Activated CD8-positive, alpha-beta T cell treated with anti-CD3 and anti-CD28 coated beads, Interleukin-2, amount 10 ng/mL, durations not matched to agents 7 days and 5 days (primary cell): ENCODE data around the gene CFAP57. TPM values are rescaled to one million over a fixed set of nuclear protein-coding genes. Genes with fewer than 3 reads are reported as not detected.
"Not testable (repeated sequence)": the region's sequence is repeated elsewhere in the genome, so short reads cannot be mapped to it uniquely, and the experiment has no call there.

Experiments
- ATAC-seq: fragments of 150-1000 bp; cut with Tn5 transposase; one replicate; pipeline ENCODE4 v1.10.0; 2021; ENCODE audit warnings: moderate library complexity
- CTCF ChIA-PET: fragments of 350-600 bp; sonication (Branson Sonifier 250); formaldehyde crosslinking; loops from one replicate; lab custom pipeline; 2021; ENCODE audit warnings: antibody characterized with exemption; lab: Charles Lee
- POLR2A ChIA-PET: fragments of 350-600 bp; sonication (Branson Sonifier 250); formaldehyde crosslinking; loops from one replicate; lab custom pipeline; 2021; ENCODE audit warnings: antibody characterized with exemption; lab: Charles Lee
- DNase-seq: peaks from one replicate; pipeline ENCODE4 v3.0.0-alpha.2; 2020
- H3K27ac Mint-ChIP-seq: one replicate; pipeline ENCODE4 v1.8.0; 2021; ENCODE audit warnings: mild to moderate bottlenecking, mixed read lengths
- H3K27me3 Mint-ChIP-seq: one replicate; pipeline ENCODE4 v1.8.0; 2021; ENCODE audit warnings: low read depth, mixed read lengths
- H3K36me3 Mint-ChIP-seq: one replicate; pipeline ENCODE4 v1.8.0; 2021; ENCODE audit warnings: low read depth, mixed read lengths
- H3K4me1 Mint-ChIP-seq: one replicate; pipeline ENCODE4 v1.8.0; 2021; ENCODE audit warnings: low read depth, mixed read lengths
- H3K4me3 Mint-ChIP-seq: one replicate; pipeline ENCODE4 v1.8.0; 2021; ENCODE audit warnings: mild to moderate bottlenecking, mixed read lengths
- H3K9me3 Mint-ChIP-seq: one replicate; pipeline ENCODE4 v1.8.0; 2022; ENCODE audit warnings: mixed read lengths; ENCODE audit not compliant: insufficient read depth
- total RNA-seq, 2 experiments: library from RNA; stranded (reverse); gene quantifications; one replicate each; pipeline ENCODE4 v1.2.3, GENCODE V29; 2021

The CFAP57 gene
- total RNA-seq, 2 experiments from 2014 or later: not detected

DNA sequence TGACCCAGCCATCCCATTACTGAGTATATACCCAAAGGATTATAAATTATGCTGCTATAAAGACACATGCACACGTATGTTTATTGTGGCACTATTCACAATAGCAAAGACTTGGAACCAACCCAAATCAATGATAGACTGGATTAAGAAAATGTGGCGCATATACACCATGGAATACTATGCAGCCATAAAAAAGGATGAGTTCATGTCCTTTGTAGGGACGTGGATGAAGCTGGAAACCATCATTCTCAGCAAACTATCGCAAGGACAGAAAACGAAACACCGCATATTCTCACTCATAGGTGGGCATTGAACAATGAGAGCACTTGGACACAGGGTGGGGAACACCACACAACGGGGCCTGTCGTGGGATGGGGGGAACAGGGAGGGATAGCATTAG, 36.1 kb downstream of the CFAP57 start:
- CTCF ChIA-PET, DNase-seq, H3K27me3 Mint-ChIP-seq, H3K4me3 Mint-ChIP-seq, ATAC-seq, H3K9me3 Mint-ChIP-seq, POLR2A ChIA-PET, H3K36me3 Mint-ChIP-seq, H3K27ac Mint-ChIP-seq, H3K4me1 Mint-ChIP-seq: not testable (repeated sequence)

DNA sequence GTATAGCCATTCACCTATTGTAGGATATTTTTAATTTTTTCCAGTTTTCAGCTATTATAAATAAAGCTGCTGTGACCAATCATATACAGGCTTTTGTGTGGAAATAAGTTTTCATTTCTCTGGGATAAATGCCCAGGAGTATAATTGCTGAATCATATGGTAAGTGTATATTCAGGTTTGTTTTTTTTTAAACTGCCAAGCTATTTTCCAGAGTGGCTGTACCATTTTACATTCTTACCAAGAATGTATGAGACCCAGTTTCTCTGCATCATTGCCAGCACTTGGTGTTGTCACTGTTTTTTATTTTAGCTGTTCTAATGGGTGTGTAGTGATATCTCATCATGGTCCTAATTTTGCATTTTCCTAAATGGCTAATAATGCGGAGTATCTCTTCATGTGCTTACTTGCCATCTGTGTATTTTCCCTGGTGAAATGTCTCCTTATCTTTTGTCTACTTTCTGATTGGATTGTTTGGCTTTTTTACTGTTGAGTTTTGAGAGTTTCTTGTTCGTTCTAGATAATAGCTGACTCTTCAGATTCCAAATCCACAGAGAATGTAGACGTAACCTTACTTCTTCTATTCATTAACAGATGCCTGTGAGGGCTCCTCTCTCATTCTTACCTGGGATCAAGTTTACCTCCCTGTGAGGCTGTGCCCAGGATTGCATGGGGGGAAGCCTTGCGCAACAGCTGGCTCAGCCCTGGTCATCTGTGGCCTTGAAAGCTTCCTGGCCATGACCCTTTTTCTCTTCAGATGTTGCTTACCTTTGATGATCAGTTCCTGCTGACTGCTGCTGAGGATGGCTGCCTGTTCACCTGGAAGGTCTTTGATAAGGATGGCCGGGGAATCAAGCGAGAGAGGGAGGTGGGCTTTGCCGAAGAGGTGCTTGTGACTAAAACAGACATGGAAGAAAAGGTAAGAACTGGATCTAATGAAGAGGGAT, 42.6 kb downstream of the CFAP57 start:
- Mint-ChIP-seq H3K27me3 (peaks cover 3% of the 10 kb centered on the region), H3K9me3 (no peaks in the 10 kb centered on the region), H3K4me3 (no peak overlapping the region), H3K4me1 (no peaks in the 10 kb centered on the region), H3K36me3 (no peaks in the 10 kb centered on the region), H3K27ac (no peak overlapping the region)
- DNase-seq (no peak), ATAC-seq (no peak)
- POLR2A ChIA-PET: no interaction called here
- CTCF ChIA-PET: interaction anchor here (0.9 to 2.5 kb wide), 2 partner anchors 12 to 199 kb away, joined by 3 to 13 read pairs; no protein-coding TSS in a partner anchor

DNA sequence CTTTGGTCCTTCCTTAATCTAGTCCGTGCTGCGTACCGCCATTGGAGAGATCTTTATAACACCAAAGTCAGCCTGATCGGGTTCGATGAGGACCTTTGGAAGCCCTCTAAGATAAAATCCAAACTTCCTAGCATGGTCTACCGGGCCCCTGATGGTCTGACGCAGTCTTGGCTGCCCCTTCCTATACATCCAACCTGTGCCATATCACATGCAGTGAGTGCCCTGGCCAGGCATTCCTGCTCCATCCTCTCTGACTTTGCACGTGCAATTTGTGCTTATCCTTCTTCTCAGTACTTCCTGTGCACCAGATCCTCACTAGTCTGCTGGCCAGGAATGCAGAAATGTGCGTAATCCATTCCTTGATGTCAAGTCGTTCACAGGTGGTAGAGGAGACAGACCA, 45.6 kb downstream of the CFAP57 start:
- DNase-seq (no peak), ATAC-seq (no peak)
- H3K36me3 Mint-ChIP-seq: no peaks in the 10 kb centered on the region
- H3K4me1 Mint-ChIP-seq: peaks cover 2% of the 10 kb centered on the region
- H3K27ac Mint-ChIP-seq: no peak overlapping the region
- no peaks in the 10 kb centered on the region for H3K9me3 Mint-ChIP-seq
- CTCF ChIA-PET: no interaction called here
- H3K4me3 Mint-ChIP-seq: no peak overlapping the region
- H3K27me3 Mint-ChIP-seq: peaks cover 6% of the 10 kb centered on the region
- POLR2A ChIA-PET: no interaction called here

DNA sequence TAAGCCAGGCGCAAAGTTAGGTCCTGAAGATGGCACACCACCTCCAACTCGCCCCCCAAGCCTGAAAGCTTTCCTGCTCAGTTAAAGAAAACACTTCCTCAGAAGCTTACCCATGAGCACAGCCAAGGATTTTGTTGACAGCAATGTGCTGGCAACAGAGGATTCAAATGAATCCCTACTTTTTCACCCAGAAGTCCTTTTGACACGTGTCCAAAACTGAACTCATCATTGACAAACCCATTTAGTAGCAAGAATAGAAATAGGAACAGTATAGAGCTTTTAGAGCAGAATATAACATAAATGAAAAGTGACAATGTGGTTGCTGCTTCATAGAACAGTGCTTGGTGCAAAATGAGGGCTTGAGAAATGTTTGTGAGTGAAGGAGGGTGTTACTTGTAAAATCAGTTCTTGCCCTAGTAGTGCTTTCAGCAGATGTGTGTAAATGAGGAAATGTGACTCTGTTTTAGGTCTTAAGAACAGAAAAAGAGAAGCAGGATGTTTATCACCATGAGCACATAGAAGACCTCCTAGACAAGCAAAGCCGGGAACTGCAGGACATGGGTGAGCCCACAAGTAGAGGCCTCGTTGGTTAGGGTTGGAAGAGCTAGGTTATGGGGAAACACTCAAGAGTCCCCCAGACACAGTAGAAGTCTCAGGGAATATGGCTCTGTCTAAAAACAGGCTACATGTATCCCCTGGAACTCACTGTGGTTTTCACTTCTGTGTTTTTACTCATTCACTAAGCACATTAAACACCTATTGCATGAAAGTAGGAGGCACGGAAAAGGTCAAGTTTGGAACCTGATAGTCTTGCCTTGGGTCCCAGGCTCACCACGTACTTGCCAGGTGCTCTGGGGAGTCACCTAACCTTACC, 49.0 kb downstream of the CFAP57 start:
- H3K27ac Mint-ChIP-seq: no peak overlapping the region
- no peak overlapping the region for H3K4me3 Mint-ChIP-seq
- DNase-seq: no peak
- H3K9me3 Mint-ChIP-seq: no peaks in the 10 kb centered on the region
- ATAC-seq: no peak
- ChIA-PET CTCF (interaction anchor here (1.5 kb wide), 1 partner anchor 193 kb away, joined by 3 read pairs; no protein-coding TSS in a partner anchor), POLR2A (interaction anchor here (0.6 kb wide), 1 partner anchor 310 kb away, joined by 3 read pairs; no protein-coding TSS in a partner anchor)
- peaks cover 5% of the 10 kb centered on the region for H3K27me3 Mint-ChIP-seq
- H3K36me3 Mint-ChIP-seq: no peaks in the 10 kb centered on the region
- peaks cover 2% of the 10 kb centered on the region for H3K4me1 Mint-ChIP-seq

DNA sequence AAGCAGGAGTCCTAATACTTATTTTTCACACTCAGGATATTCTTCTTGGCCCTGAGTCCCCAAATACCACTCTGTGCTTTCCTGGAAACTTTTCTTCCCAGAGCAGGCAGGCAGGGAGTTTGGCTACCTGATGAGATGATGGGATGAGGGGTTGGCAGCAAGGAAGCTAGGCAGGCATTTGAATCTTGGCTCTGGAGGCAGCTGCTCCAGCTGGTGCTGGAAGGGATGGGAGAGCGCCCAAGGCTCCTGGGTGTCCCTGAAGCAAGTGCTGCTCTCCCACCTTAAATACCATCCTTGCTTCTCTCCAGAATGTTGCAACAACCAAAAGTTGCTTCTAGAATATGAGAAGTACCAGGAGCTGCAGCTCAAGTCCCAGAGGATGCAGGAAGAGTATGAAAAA, 49.7 kb downstream of the CFAP57 start:
- ChIA-PET POLR2A (interaction anchor here (0.6 kb wide), 1 partner anchor 310 kb away, joined by 3 read pairs; no protein-coding TSS in a partner anchor), CTCF (interaction anchor here (1.5 kb wide), 1 partner anchor 193 kb away, joined by 3 read pairs; no protein-coding TSS in a partner anchor)
- Mint-ChIP-seq H3K36me3 (no peaks in the 10 kb centered on the region), H3K27me3 (peaks cover 5% of the 10 kb centered on the region), H3K4me1 (peaks cover 2% of the 10 kb centered on the region), H3K27ac (no peak overlapping the region), H3K9me3 (no peaks in the 10 kb centered on the region), H3K4me3 (no peak overlapping the region)
- ATAC-seq: no peak
- no peak for DNase-seq

DNA sequence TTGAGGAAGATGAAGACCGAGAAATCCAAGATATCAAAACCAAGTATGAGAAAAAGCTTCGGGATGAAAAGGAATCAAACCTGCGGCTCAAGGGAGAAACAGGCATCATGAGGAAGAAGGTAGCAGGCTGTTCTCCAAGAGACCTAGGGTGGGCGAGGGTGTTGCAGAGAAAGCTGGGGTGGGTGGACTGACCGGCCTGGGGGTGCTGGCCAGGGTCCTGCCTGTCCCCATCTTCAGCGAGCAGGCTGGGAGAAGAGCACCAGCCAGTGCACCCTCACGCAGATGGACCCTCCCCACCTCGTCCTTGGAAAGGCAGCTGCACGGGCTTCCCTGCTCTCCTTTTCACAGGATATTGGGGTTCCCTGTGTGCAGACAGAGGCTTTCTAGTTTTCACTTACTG, 50.7 kb downstream of the CFAP57 start:
- ChIA-PET CTCF (interaction anchor here (2.6 kb wide), 1 partner anchor 192 kb away, joined by 6 read pairs; no protein-coding TSS in a partner anchor), POLR2A (no interaction called here)
- Mint-ChIP-seq H3K9me3 (no peaks in the 10 kb centered on the region), H3K4me3 (no peak overlapping the region), H3K36me3 (no peaks in the 10 kb centered on the region), H3K27me3 (peaks cover 5% of the 10 kb centered on the region), H3K4me1 (peaks cover 2% of the 10 kb centered on the region), H3K27ac (no peak overlapping the region)
- no peak for DNase-seq
- ATAC-seq: no peak

DNA sequence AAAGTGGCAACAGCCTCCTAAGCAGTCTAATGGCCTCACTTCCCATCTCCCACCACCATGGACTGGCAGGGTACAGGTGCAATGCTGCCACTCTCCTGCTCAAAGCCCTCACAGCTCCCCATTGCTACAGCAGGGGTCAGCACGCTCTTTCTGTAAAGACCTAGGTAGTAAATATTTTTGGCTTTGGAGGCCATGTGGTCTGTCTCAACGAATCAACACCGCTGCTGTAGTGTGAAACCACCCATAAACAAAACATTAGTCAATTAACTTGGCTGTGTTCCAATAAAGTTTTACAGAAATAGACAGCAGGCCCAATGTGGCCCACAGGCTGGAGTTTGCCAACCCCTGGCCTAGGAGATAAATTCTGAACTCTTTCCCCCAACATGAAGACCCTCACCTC, 53.0 kb downstream of the CFAP57 start:
- ChIA-PET POLR2A (interaction anchor here (1.5 kb wide), 1 partner anchor 133 kb away, joined by 3 read pairs; no protein-coding TSS in a partner anchor), CTCF (interaction anchor here (2.6 kb wide), 1 partner anchor 190 kb away, joined by 6 read pairs; no protein-coding TSS in a partner anchor)
- ATAC-seq (no peak), DNase-seq (no peak)
- Mint-ChIP-seq H3K27ac (no peak overlapping the region), H3K4me3 (no peak overlapping the region), H3K9me3 (no peaks in the 10 kb centered on the region), H3K4me1 (peaks cover 2% of the 10 kb centered on the region), H3K27me3 (peaks cover 5% of the 10 kb centered on the region), H3K36me3 (no peaks in the 10 kb centered on the region)

DNA sequence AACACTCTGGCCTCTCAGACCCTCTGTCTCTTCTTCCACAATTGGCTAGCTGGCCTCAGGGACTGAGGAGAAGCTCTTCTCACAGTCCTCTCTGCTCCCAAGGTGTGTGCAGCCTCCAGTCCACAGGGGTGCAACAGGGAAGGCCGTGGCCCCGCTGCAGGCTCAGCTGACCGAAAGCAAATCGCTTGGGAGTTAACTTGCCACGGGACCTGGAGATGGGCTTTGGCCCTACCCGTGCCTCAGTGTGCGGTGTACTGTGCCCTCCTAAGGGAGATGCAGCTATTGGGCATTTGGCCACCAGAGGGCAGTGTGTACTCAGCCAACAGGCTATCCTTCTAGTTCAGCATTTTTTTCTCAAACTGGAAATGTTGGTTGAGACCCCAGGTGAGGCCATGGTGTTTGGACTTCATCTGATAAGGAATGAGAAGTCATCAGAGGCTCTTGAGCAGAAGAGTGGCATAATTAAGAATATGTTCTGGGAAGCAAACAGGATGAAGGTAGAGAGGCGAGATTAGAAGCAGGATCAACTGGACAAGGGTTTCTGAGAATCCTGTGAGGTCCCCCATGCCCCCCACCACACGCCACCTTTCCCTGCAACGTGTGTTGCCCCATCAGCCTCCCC, 55.1 kb downstream of the CFAP57 start:
- H3K9me3 Mint-ChIP-seq: no peaks in the 10 kb centered on the region
- H3K4me1 Mint-ChIP-seq: no peaks in the 10 kb centered on the region
- CTCF ChIA-PET: interaction anchor here (0.5 to 2.1 kb wide), 40 partner anchors 8 to 821 kb away, joined by 3 to 85 read pairs (median 4); partner anchors contain the start of genes CDC20, ELOVL1, HYI and KDM4A
- H3K27ac Mint-ChIP-seq: no peak overlapping the region
- DNase-seq (peak; percentile 90), ATAC-seq (peak; percentile 87)
- H3K27me3 Mint-ChIP-seq: peaks cover 2% of the 10 kb centered on the region
- H3K4me3 Mint-ChIP-seq: no peak overlapping the region
- no peaks in the 10 kb centered on the region for H3K36me3 Mint-ChIP-seq
- POLR2A ChIA-PET: interaction anchor here (0.6 to 1.2 kb wide), 3 partner anchors 127 to 161 kb away, joined by 3 to 5 read pairs (median 3); partner anchors contain the start of gene CDC20

DNA sequence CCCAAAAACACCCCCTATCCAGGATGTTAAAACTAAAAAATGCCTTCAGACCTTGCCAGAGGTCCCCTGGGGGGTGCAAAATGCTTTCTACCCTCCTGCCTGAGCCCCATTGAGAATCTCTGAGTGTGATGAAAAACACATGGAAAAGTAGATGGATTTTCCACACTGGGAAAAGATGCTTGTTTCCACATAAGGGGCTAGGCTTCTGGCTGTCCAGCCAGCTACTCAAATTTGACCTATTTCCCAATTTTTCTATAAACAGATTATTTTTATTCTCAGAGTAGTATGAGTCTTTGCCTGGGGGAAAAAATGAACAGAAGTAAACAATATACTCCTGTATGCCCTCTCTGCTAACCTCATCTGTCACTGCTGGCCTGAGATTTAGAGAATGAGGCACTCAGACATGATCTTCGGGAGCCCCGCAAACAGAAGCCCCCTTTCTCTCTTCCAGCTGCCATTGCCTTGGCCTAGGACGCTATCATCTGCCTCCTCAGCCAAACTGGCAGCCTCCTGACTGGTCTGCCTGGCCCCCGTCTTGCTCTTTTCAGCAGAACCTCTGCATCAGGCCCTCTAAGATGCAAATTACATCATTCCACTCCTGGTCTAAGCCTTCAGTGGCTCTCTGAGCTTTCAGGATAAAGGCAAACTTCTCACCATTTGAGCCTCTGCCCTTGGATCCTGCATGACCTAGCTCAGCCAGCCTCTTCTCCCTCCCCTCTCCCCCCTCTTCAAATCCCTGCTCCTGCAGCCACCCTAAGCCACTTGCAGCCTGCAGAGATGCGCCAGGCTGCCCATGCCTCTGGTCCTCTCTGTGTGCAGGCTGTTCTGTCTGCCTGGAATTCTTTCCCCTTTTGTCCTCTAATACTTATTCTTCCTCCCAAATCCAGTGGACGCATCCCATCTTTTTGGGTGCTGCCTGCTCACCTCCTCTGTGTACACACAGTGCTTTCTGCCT, 58.0 kb downstream of the CFAP57 start:
- CTCF ChIA-PET: interaction anchor here (1.9 to 2.3 kb wide), 2 partner anchors 9 to 184 kb away, joined by 4 to 12 read pairs; no protein-coding TSS in a partner anchor
- ATAC-seq (no peak), DNase-seq (no peak)
- no peak overlapping the region for H3K27ac Mint-ChIP-seq
- no peaks in the 10 kb centered on the region for H3K36me3 Mint-ChIP-seq
- no peaks in the 10 kb centered on the region for H3K9me3 Mint-ChIP-seq
- H3K27me3 Mint-ChIP-seq: peaks cover 4% of the 10 kb centered on the region
- no peaks in the 10 kb centered on the region for H3K4me1 Mint-ChIP-seq
- POLR2A ChIA-PET: no interaction called here
- no peak overlapping the region for H3K4me3 Mint-ChIP-seq

DNA sequence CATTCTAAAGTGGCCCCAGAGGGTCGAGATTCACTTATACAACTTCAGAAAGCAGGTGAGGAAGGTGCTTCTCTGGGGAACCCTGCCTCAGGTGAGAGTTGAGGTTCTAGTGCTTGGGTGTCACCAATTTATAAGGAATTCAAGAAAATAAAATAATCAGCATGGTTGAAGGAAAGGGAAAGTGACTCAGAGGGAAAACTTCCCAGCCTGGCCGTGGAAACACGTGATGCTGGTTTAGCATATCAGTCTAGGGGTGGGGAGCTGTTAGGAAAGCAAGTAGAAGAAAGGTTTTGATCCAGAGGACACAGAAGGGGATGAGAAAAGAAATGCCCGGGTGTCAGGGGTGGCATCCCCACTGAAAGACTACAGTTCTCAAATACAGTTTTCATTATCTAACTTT, 59.9 kb downstream of the CFAP57 start:
- Mint-ChIP-seq H3K27ac (no peak overlapping the region), H3K27me3 (peaks cover 2% of the 10 kb centered on the region), H3K4me1 (no peaks in the 10 kb centered on the region), H3K4me3 (no peak overlapping the region), H3K36me3 (no peaks in the 10 kb centered on the region), H3K9me3 (no peaks in the 10 kb centered on the region)
- ChIA-PET POLR2A (no interaction called here), CTCF (interaction anchor here (2.3 kb wide), 1 partner anchor 182 kb away, joined by 12 read pairs; no protein-coding TSS in a partner anchor)
- ATAC-seq (no peak), DNase-seq (no peak)
